COLO829 (cell line): ENCODE results near the gene MKLN1.

Experiments used
- DNase-seq: peaks from one replicate; pipeline ENCODE4 v3.0.0; 2012; ENCODE audit warnings: low spot score

MKLN1 gene

DNA sequence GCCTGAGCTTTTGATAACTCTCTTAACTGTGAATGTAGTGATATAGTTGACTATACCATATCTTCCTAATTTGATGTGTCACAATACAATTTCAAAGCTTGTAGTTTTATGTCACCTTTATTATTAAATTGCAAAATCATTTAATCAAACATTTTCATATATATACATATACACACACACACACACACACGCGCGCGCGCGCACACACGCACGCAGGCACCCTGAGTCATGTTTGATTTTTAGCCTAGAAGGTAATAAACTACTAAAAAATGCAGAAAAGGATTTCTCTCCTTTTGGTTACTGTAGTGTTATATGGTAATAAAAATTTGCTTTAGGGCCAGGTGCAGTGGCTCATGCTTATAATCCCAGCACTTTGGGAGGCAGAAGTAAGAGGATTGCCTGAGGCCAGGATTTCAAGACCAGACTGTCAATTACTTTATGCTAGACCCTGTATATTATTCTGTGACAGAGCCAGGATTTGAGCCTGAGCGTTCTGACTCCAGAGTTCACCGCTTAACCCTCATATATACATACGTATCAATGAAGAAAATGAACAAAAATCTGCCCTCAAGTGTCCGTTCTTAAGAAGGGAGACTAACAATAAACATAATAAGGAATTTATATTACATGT, 139.2 kb downstream of the MKLN1 start:
- no peak for DNase-seq

DNA sequence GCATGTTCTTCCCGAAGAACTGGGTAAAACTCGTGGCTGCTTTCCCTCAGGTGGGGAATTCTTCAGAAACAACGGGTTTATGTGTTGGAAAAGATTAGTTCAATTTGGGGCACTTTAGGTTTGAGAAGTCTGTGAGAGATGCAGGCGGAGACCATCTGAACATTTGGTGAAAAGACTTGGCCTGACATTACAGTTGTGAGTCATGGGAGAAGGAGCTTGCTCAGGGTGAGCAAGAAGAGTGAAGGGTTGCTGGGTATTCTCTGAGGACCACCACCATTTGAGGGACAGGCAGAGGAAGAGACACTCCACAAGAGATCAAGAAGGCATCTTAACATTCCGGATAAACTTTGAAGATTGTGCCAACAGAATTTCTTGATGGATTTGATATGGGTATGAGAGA, 140.1 kb downstream of the MKLN1 start:
- DNase-seq = no peak

DNA sequence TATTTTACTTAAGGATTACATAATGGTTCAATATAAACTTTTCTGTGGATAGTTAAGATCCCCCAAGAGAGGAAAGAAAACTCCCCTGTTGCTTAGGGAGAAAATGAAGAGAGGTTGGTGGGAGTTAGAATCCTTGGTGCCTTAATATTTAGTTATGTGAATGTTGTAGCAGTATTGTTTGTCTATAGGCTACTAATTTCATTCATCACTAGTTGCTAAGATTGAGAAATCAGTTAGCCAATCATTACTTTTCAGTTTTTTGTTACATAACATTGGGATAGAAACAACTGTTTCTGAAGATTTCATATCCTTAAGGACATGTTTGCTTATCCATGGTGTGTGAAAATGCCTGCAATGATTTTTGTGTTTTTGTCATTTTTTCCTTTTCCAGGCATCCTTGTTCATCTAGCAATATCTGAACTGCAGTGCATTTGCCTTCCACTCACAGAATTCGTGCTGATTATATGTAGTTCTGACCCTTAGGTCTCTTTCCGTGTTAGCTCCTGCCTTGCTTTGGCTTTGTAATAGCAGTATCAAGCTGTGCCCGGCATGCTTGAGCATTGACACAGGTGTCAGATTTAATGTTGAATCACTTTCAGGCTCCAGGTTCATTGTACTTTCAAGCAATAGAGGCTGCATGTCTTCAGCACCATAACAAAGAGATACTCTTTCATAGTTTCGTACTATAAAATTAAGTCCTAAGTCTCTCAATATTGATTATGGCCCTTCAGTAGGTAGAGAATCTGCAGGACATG, 143.8 kb downstream of the MKLN1 start:
- DNase-seq = no peak

DNA sequence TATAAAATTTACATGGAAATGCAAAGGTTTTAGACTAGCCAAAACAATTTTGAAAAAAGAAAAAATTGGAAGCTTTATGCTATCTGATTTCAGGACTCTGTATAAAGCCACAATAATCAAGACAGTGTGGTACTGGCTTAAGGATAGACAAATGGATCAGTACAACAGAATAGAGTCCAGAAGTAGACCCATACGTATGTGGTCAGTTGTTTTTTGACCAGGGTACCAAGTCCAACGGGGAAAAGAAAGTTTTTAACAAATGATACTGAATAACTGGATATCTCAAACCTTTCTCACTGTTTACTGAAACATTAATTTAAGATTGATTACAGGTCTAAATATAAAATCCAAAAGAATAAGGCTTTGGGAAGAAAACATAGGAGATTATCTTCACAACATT, 149.1 kb downstream of the MKLN1 start:
- no peak for DNase-seq

DNA sequence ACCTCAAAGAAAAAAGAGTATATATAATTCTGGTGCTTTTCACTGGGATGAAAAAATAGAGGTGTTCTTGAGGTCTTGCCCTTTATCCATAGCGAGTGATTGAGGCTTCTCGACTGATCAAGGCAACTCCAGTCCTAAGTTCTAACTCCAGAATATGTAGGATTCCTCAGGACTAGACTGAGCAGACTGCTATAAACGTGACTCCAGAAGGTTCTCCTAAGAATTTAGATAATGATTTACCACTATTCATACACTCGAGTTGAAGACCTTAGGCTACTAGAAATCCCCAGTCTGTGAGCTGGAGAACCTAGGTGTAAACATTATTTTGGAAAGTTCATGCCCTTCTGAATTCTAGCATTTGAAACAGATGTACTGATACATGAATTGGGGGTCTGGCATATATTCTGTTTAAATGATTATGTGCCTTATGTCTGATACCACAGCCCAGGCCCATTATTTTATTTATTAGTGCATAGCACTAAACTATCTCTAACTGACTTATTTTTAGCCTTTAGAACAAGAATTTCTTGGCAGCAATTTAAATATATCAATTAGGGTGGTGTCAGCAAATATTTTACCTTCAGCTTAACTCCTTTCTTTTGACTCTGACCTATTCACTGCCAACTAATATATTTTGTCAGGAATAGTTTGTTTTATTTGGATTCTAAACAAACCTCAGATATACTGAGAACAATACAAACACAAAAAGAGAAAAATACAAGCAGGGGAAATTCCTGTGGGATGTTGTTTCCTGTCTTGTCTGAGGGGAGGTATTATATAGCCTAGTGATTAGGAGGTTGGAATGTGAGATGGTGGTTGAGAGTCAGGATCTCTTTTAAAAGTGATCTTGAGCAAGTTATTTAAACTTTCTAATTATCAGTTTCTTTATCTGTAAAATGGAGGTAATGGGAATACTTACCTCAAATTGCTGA, 153.0 kb downstream of the MKLN1 start:
- peak; percentile 42 for DNase-seq

DNA sequence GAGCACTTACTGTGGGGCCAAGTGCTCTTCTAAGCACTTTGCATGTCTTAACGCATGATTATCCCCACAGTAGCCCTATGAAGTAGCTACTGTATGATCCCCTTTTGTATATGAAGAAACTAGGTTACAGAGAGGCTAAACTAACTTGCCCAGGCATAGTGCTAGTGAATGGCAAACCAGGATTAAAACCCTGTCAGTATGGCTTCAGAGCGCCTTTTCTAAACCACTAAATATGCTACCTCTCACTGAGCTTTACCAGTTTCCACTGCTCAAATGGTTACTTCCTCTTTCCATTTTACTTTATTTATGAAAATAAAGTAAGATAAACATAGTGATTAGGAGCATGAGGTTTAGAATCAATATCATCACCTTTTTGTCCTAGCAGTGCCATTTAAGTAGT, 155.1 kb downstream of the MKLN1 start:
- DNase-seq = no peak

DNA sequence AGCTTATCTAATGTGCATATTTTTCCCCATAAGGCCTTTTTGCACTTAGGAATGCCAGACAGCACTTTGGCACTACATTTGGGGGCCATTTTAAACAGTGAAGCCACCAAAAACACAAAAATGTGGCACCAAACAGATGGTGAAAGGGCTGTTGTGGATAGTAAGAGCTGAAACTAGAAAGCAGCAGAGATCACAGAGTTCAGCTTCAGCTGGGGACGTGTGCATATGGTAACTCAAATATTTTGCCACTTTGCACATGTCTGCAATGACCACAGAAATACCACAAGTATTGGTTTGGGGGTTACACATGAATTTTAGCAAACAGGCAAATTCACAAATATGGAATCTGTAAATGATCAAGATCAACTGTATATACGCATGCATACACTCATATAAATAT, 155.9 kb downstream of the MKLN1 start:
- no peak for DNase-seq

DNA sequence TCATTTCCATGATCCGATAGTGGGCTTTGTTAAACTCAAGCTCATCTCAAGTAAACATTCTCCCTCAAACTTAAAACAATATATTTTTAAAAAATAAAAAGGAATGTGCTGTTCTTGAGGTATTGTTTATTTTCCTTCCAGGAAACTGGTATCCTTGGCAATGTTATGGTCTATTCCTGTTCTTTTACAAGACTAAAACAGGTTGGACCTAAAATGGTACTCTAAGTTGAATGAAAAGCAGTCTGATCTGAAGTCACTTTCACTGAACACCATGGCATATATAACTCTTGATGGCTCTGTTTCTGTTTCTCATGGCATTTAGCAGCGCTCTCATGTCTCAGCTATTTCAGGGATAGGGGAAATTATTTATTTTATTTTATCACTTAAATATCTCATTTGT, 158.7 kb downstream of the MKLN1 start:
- no peak for DNase-seq

DNA sequence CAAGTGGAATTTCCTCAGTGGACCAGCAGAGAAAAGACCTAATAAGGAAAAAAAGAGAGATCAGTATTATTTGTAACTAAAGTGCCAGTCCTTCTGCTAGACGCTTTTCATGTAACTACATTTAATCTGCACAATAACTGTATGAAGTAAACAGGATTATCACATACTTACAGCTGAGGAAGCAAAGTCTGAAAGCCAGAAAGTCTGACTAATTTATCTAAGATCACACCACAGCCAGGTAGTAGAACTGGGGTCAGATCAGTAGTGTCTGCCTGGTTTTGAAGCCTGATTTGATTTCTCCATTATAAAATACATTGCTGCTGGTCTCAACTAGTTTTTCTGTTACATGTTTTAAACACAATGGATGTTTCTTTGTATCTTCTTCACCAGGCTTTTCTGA, 159.5 kb downstream of the MKLN1 start:
- DNase-seq = no peak

DNA sequence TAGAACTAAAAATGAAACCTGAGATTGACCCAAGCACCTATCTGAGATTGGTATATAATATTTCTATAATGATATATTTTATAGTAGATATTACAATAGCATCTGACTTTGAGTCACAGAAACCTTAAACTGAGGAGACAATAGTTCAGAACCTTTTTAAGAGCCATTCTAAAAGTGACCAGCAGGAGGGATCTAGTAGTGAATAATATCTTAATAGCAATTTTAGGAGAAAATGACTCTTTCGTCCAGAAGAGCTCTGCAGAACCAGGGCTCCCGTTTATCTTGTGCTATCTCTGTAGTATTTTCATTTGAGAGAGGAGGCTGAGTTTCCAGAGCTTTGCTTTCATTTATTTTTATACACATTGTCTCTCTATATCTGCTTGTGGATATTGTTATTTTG, 160.7 kb downstream of the MKLN1 start:
- DNase-seq = no peak

DNA sequence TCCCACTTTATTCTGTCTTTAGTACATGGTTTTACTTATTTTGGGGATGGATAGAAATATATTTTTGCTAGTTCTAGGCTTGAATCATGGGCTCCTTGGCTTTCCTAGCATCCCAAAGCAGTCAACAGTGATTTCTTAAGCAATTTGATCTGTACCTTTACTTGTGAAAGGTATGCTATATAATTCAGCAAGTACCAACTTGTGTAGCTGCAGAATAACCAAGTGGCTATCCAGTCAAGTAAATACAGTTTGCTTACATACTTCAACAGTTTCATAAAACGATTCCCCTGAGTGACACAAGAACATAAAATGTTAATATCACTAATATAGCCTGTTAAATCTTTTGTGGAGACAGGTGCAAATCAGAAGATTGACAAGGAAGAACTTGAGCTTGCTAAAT, 161.5 kb downstream of the MKLN1 start:
- DNase-seq = no peak

DNA sequence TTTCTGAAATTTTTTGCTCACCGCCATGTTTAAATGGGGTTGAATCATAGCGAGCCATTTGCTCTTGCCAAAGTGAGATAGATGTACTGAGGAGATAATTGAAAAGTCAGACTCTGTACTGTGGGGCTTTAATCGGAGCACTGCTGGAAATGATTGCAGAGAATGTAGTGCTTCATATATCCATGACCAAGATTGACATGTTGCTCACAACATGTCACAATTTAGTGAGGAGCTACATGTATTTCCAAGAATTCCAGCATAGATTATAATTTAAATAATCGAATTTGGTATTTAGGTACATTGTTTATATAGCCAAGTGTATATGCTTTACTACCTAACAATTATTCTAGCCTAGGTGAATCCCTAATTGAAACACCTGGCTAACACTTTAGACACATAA, 162.2 kb downstream of the MKLN1 start:
- DNase-seq = no peak

DNA sequence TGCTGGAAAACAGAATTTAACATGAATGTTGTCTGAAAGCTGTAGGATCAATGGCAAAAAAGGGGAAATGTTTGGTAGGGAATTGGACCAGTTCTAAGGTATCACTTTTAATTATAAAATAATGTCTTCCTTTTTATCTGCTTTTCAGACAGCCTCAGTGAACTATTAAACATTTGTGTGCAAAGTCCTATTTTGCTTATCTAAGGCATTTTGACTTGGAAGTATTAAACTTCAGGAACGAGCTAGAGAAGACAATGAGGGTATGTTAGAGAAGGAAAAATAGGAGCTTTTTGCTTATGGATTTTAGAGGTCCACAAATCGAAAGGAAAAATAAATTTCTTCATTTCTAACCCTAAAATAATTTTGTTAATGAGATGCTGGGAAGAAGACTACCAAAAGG, 165.4 kb downstream of the MKLN1 start:
- DNase-seq = no peak

DNA sequence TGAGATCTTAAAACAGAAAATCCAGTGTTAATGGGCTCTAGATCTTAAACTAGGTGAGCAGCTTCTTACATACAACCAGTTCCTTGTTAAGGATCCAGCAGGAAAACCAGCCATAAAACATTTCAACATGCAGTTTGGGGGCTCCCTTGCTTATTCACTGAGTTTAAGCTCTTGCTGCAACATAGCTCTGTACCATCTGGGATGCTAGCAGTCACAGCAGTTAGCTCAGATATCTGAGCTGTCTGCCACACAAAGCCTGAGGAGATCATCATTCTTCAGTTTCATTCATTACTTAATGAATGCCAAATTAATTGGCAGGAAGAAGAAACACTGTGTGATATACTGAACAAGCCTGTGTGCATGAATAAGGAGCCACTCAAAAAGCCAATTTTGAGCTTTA, 165.9 kb downstream of the MKLN1 start:
- no peak for DNase-seq

DNA sequence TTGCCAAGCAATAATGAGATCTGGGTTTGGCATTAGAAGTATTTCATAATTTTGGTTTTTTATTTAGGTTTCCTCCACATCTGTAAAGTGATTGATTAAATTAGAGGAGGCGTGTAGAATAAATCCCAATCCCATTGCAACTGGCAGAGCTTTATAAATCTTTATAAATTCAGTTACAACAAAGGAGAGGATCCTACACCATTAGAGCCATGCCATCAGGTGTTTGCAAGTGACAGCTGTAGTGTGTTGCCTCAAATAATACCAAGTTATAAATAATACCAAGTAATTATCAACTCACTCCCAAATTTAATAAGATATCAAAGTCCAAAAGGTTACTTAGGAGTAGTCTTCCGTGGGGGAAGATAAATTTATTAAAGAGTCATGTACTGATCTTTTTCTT, 166.5 kb downstream of the MKLN1 start:
- DNase-seq = no peak

DNA sequence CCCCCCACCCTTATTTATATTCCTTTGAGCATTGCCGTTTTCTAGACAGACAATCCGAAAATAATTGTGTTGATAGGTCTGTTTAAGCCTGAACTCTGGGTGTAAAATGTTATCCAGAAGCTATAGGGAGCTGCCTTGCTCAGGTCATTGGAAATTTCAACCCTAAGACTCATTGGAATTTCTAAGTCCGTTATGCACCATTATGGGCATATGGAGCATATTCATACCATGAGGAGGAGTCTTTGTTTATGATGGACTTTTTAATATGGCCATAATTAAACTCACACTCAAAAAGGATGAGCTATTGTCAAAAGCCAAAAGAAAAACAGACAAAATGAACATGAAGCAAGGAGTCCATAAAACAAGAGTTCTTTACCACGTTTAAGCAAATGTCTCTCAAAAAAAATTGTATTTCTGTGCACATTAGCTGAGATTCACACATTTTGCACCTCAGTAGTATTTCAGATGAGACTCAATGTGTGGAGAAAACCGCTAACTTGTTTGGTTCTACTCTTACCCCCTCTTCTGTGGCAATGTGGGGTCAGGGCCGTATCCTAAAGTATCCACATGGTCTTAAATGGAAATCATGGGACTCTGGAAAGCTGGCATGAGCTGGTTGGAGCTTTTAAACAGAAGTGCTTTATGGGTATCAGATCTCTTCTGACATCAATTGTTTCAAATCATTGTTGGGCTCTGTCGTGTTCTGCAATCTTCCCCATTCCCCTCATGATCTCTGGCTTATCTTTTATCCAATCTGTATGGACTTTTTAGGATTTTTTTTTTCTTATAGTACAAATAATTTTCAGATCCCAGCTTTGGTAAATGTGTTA, 168.2 kb downstream of the MKLN1 start:
- DNase-seq = no peak

DNA sequence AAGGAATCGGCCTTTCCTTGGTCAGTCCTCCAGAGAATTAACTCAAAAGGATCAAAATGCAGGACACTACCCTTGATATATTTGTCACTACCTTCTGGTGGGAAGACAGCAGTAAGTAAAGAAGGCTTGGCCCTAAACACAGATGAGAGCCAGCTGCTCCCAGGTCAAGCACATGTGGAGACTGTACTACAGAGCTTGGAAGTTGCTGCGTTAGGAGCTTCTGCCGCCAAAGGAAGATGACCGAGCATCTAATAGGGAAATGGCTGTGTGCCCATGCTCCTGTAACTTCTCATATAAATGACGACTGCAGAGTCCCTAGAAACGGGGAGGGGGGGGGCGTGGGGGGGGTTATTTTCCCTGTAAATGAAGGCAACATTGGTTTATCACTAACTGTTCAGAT, 169.8 kb downstream of the MKLN1 start:
- DNase-seq = no peak

DNA sequence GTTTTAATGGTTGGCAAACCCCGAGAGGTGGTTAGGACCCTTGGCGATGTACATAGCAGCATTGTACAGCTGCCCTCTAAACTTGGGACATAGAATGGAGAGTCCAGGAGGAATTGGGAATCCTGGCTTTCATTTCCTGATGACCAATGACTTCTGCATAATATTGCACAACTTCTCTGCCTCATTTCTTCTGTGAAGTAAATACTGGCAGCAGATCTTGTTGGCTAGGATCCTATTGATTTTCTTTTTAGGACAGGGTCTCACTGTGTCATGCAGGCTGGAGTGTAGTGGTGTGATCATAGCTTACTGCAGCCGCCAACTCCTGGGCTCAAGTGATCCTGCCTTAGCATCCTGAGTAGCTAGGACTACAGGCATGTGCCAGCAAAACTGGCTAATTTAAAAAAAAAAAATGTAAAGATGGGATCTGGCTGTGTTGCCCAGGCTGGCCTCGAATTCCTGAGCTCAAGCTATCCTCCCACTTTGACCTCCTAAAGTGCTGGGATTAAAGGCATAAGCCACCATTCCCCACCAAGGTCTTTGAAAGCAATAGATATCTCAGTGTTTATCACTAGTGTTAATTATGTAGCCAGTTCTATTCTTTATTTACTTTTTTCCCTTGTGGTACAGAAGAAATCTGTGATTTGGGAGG, 170.7 kb downstream of the MKLN1 start:
- DNase-seq = no peak

DNA sequence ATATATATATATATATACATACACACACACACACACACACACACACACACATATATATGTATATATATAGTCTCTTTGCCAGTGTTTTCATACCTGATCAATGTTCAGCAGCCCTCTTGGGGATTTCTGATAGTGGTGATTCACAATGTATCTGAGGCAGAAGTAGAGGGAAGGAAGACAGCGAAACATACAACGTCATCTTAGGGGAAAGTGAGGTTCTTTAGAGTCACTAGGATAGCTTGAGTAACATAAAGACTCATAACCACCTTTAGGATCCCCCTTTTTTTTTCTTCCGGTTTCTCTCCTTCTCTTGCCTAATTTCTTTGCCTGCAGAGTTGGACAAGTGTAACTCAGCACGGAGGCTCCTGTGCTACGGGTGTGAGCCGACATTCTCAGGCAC, 172.1 kb downstream of the MKLN1 start:
- DNase-seq = no peak

DNA sequence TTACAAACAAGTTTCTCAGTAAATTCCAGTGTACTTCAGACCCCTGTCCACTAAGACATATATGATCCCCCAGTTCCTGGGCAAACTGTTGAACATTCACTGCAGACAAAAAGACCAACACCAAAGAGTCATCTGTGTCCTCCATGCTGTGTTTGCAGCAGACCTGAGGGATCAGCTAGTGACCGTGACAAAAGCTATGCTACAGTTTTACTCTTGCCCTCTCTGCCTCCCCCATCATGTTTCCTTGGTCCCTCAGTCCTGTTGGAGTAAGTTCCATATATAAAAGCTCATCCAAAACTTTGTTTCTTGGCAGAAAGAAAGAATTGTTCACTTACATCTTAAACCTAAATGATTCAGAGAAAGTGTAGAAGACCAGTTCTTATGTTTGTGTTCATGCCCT, 172.7 kb downstream of the MKLN1 start:
- no peak for DNase-seq

DNA sequence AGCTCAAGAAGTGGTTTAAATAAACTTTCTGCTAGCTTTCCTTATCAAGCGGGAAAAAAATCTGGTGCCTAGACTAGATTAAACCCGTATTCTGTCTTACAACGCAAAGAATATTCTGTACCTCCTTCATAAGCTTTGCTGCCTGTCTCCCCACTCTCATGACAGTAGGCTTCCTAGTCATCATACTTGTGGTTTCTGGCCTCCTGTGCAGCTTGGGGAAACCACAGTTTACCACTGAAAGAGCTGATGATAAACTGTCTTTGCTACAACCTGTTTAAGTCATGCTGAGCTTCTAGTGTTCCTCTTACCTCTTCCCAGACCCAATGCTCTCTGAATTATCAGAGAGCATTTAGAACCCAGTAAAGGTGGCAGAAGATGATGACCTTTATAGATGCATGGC, 173.7 kb downstream of the MKLN1 start:
- no peak for DNase-seq
